Neuronal stem cell (in vitro differentiated cells): ENCODE data around the gene SLAMF7.

ENCODE experiments used
- DNase-seq: peaks from one replicate; pipeline ENCODE4 v3.0.0-alpha.2; 2013; ENCODE audit warnings: low spot score
- H2AFZ ChIP-seq: one replicate; pipeline ENCODE4 v1.6.1; 2013; ENCODE audit warnings: mild to moderate bottlenecking, low read length, inconsistent platforms
- H2AK5ac ChIP-seq: 2 replicates; pipeline ENCODE4 v1.6.1; 2013; ENCODE audit warnings: low read depth, mild to moderate bottlenecking, inconsistent platforms, low read length, moderate library complexity, mixed read lengths
- H2BK120ac ChIP-seq: 2 replicates; pipeline ENCODE4 v1.6.1; 2013; ENCODE audit warnings: low read depth, mild to moderate bottlenecking, inconsistent platforms, low read length, moderate library complexity, mixed read lengths
- H2BK12ac ChIP-seq: one replicate; pipeline ENCODE4 v1.6.1; 2013; ENCODE audit warnings: low read length, inconsistent platforms
- H2BK15ac ChIP-seq: 2 replicates; pipeline ENCODE4 v1.6.1; 2013; ENCODE audit warnings: mild to moderate bottlenecking, low read length, inconsistent platforms, mixed read lengths
- H2BK5ac ChIP-seq: one replicate; pipeline ENCODE4 v1.6.1; 2013; ENCODE audit warnings: inconsistent platforms, mild to moderate bottlenecking, low read length, moderate library complexity
- H3K14ac ChIP-seq: one replicate; pipeline ENCODE4 v1.6.1; 2013; ENCODE audit warnings: low read length, inconsistent platforms
- H3K18ac ChIP-seq: 2 replicates; pipeline ENCODE4 v1.6.1; 2013; ENCODE audit warnings: low read length, inconsistent platforms
- H3K23ac ChIP-seq: 2 replicates; pipeline ENCODE4 v1.6.1; 2013; ENCODE audit warnings: low read depth, mild to moderate bottlenecking, mixed read lengths, low read length, inconsistent platforms; ENCODE audit not compliant: poor library complexity
- H3K27ac ChIP-seq: replicated peaks from 3 replicates; pipeline ENCODE4 v1.5.1; 2013; ENCODE audit warnings: low read length, inconsistent platforms
- H3K27me3 ChIP-seq, 3 experiments: 2 replicates each; pipeline ENCODE4 v1.6.1; 2013; ENCODE audit warnings: low read length in 3 of 3, mild to moderate bottlenecking in 2 of 3, inconsistent platforms in 1 of 3, low read depth in 1 of 3, mixed read lengths in 1 of 3, moderate library complexity in 1 of 3; ENCODE audit not compliant: control insufficient read depth in 3 of 3, insufficient read depth in 3 of 3
- H3K36me3 ChIP-seq, 2 donors: replicated peaks in 1 of 2; 2 replicates each; pipeline ENCODE4 v1.6.1; 2013; ENCODE audit warnings: low read length in 2 of 2; ENCODE audit not compliant: control insufficient read depth in 2 of 2, insufficient read depth in 2 of 2
- H3K4ac ChIP-seq: 2 replicates; pipeline ENCODE4 v1.6.1; 2013; ENCODE audit warnings: inconsistent platforms, mild to moderate bottlenecking, low read length, moderate library complexity
- H3K4me1 ChIP-seq, 2 donors: 1 replicate in 1 of 2; 2 replicates in 1 of 2; pipeline ENCODE4 v1.6.1; 2013; ENCODE audit warnings: low read length in 2 of 2, low read depth in 1 of 2; ENCODE audit not compliant: control insufficient read depth in 2 of 2, insufficient read depth in 1 of 2
- H3K4me2 ChIP-seq: one replicate; pipeline ENCODE4 v1.6.1; 2013; ENCODE audit warnings: mild to moderate bottlenecking, low read length, inconsistent platforms; ENCODE audit not compliant: insufficient read depth, poor library complexity, severe bottlenecking
- H3K4me3 ChIP-seq, 2 donors: 2 replicates each; pipeline ENCODE4 v1.5.1; 2013; ENCODE audit warnings: low read length in 2 of 2, mild to moderate bottlenecking in 2 of 2, inconsistent platforms in 1 of 2, moderate library complexity in 1 of 2
- H3K79me1 ChIP-seq: one replicate; pipeline ENCODE4 v1.6.1; 2013; ENCODE audit warnings: low read depth, mild to moderate bottlenecking, inconsistent platforms, low read length, moderate library complexity
- H3K9ac ChIP-seq: one replicate; pipeline ENCODE4 v1.6.1; 2013; ENCODE audit warnings: mild to moderate bottlenecking, low read depth, low read length, inconsistent platforms; ENCODE audit not compliant: poor library complexity
- H3K9me3 ChIP-seq, 2 donors: replicated peaks in 1 of 2; 2 replicates each; pipeline versions ENCODE3 to v1.6.1; 2013; ENCODE audit warnings: low read length in 2 of 2, mild to moderate bottlenecking in 2 of 2, inconsistent platforms in 1 of 2, low read depth in 1 of 2, mixed read lengths in 1 of 2, moderate library complexity in 1 of 2; ENCODE audit not compliant: control insufficient read depth in 2 of 2, insufficient read depth in 1 of 2
- H4K8ac ChIP-seq: one replicate; pipeline ENCODE4 v1.6.1; 2013; ENCODE audit warnings: low read depth, mild to moderate bottlenecking, inconsistent platforms, low read length, moderate library complexity
- H4K91ac ChIP-seq: one replicate; pipeline ENCODE4 v1.6.1; 2013; ENCODE audit warnings: low read length, low read depth, mild to moderate bottlenecking, inconsistent platforms; ENCODE audit not compliant: poor library complexity
- WGBS, 2 donors: extraction: QIAGEN DNeasy Blood & Tissue Kit; methylation state at CpG; one replicate each; pipeline ENCODE4 v1.1.7; 2013; ENCODE audit warnings: missing lambda C conversion rate in 2 of 2, mixed read lengths in 1 of 2; ENCODE audit not compliant: insufficient read length in 2 of 2, insufficient replicate concordance in 1 of 2; ENCODE audit errors: extremely low coverage in 2 of 2; 5-methylcytosine and 5-hydroxymethylcytosine counted together

Gene SLAMF7

GRCh38 chr1:160797861-160798273, 58.8 kb downstream of the SLAMF7 start:
- Histone ChIP-seq H2AK5ac (no peak overlapping the region), H4K91ac (no peak overlapping the region), H2BK12ac (no peak overlapping the region), H3K79me1 (no peaks in the 10 kb centered on the region), H4K8ac (no peak overlapping the region), H2BK15ac (no peak overlapping the region), H3K4me2 (no peak overlapping the region), H3K9me3 (peaks cover 0 to 2% of the 10 kb centered on the region in 2 donors), H2BK120ac (no peak overlapping the region), H3K23ac (no peak overlapping the region), H3K36me3 (no peaks in the 10 kb centered on the region), H2AFZ (no peak overlapping the region), H3K27ac (no peak overlapping the region), H3K27me3 (no peaks in the 10 kb centered on the region), H3K4me1 (no peaks in the 10 kb centered on the region), H3K4ac (no peak overlapping the region), H3K9ac (no peak overlapping the region), H3K4me3 (no peak overlapping the region), H2BK5ac (no peak overlapping the region), H3K14ac (no peak overlapping the region), H3K18ac (no peak overlapping the region)
- DNase-seq, result no peak
- no CpG with 5 or more reads among the region's 4 CpGs for WGBS, 2 donors

DNA sequence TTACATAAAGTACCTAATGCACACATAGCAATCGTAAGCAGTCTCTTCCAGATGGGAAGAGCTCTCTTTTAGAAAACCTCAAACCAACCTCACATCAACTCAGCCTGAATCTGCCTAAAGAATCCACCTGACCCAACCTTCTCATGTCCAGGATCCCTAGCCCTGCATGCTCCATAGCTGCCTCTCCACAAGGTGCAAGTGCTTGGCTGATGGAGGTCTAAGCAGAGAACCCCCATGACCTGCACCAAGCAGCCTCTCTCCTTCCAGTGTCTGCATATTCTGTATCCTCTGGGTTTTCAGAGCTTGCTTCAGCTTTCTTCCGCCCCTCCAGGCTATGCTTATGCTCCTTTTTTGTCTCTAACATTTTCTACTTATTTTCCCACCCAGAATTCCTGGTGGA, 59.4 kb downstream of the SLAMF7 start:
- Histone ChIP-seq H3K4me3 (no peak overlapping the region), H3K4ac (no peak overlapping the region), H3K9me3 (peaks cover 0 to 2% of the 10 kb centered on the region in 2 donors), H2BK12ac (no peak overlapping the region), H4K91ac (no peak overlapping the region), H3K9ac (no peak overlapping the region), H3K4me1 (no peaks in the 10 kb centered on the region), H2AFZ (no peak overlapping the region), H2BK15ac (no peak overlapping the region), H3K23ac (no peak overlapping the region), H3K36me3 (no peaks in the 10 kb centered on the region), H2AK5ac (no peak overlapping the region), H3K14ac (no peak overlapping the region), H3K79me1 (no peaks in the 10 kb centered on the region), H3K18ac (no peak overlapping the region), H3K27ac (no peak overlapping the region), H3K4me2 (no peak overlapping the region), H3K27me3 (no peaks in the 10 kb centered on the region), H2BK120ac (no peak overlapping the region), H2BK5ac (no peak overlapping the region), H4K8ac (no peak overlapping the region)
- DNase-seq, result no peak
- no CpG with 5 or more reads among the region's 2 CpGs for WGBS, 2 donors

GRCh38 chr1:160799641-160800040, 60.6 kb downstream of the SLAMF7 start:
- H3K27me3 ChIP-seq, result no peaks in the 10 kb centered on the region
- no peak overlapping the region for H2BK15ac ChIP-seq
- H2BK5ac ChIP-seq, result no peak overlapping the region
- no peak overlapping the region for H3K27ac ChIP-seq
- no peak overlapping the region for H3K9ac ChIP-seq
- no peak overlapping the region for H3K4me3 ChIP-seq
- no peaks in the 10 kb centered on the region for H3K36me3 ChIP-seq
- no peak overlapping the region for H3K4ac ChIP-seq
- H4K8ac ChIP-seq, result no peak overlapping the region
- H3K23ac ChIP-seq, result no peak overlapping the region
- H2BK12ac ChIP-seq, result no peak overlapping the region
- H3K18ac ChIP-seq, result no peak overlapping the region
- no peak overlapping the region for H4K91ac ChIP-seq
- no peak overlapping the region for H2AFZ ChIP-seq
- no peak overlapping the region for H2AK5ac ChIP-seq
- no peaks in the 10 kb centered on the region for H3K4me1 ChIP-seq
- no CpG with 5 or more reads among the region's 5 CpGs for WGBS, 2 donors
- no peak for DNase-seq
- no peak overlapping the region for H3K4me2 ChIP-seq
- no peaks in the 10 kb centered on the region for H3K79me1 ChIP-seq
- no peak overlapping the region for H2BK120ac ChIP-seq
- no peaks in the 10 kb centered on the region for H3K9me3 ChIP-seq
- no peak overlapping the region for H3K14ac ChIP-seq

- DNase-seq, result no peak
- Histone ChIP-seq H3K36me3 (no peaks in the 10 kb centered on the region), H3K27ac (no peak overlapping the region), H2BK12ac (no peak overlapping the region), H3K4ac (no peak overlapping the region), H3K9me3 (no peaks in the 10 kb centered on the region), H3K9ac (no peak overlapping the region), H2BK120ac (no peak overlapping the region), H3K23ac (no peak overlapping the region), H3K4me2 (no peak overlapping the region), H3K4me3 (no peak overlapping the region), H2BK15ac (no peak overlapping the region), H3K4me1 (no peaks in the 10 kb centered on the region), H4K91ac (no peak overlapping the region), H3K79me1 (no peaks in the 10 kb centered on the region), H2AFZ (no peak overlapping the region), H3K18ac (no peak overlapping the region), H3K27me3 (no peaks in the 10 kb centered on the region), H2BK5ac (no peak overlapping the region), H2AK5ac (no peak overlapping the region), H3K14ac (no peak overlapping the region), H4K8ac (no peak overlapping the region)
- no CpG with 5 or more reads among the region's 1 CpG for WGBS, 2 donors
Observed at GRCh38 chr1:160800142-160800541, 61.1 kb downstream of the SLAMF7 start.
